GM23248 (cell line): ENCODE data around the gene CST9.

Source experiments
- EZH2 ChIP-seq: fragments of 200-600 bp; sonication (generic); IDR thresholded peaks from 2 replicates; pipeline ENCODE4 v1.6.1; 2018; ENCODE audit warnings: antibody characterized with exemption, mild to moderate bottlenecking; ENCODE audit not compliant: insufficient read depth, poor library complexity, severe bottlenecking
- EZH2phosphoT487 ChIP-seq: fragments of 200-600 bp; sonication (generic); IDR thresholded peaks from 2 replicates; pipeline ENCODE4 v1.6.1; 2018; ENCODE audit warnings: antibody characterized with exemption, moderate library complexity, mild to moderate bottlenecking, low read depth; ENCODE audit not compliant: insufficient read depth

GRCh38 chr20:23613676-23614075, 8.0 kb upstream of the CST9 start:
- TF ChIP-seq EZH2 (no peak), EZH2phosphoT487 (no peak)
